Stimulated activated CD4-positive, alpha-beta T cell treated with anti-CD3 and anti-CD28 coated beads, Interleukin-12 subunit alpha, Interleukin-12 subunit beta, amount 100 ng/mL, for 48 hours (primary cell): ENCODE results near the gene TFG.

Source experiments
- DNase-seq, 3 donors: peaks; one replicate each; pipeline ENCODE4 v3.0.0-alpha.2; 2020; ENCODE audit warnings: low read depth in 2 of 3, low spot score in 1 of 3

Gene TFG

GRCh38 chr3:100703865-100704264 lies 5.4 kb upstream of the TFG start:
- no peak for DNase-seq

- DNase-seq: no peak
These were observed 2.9 kb upstream of the TFG start for GRCh38 chr3:100706365-100706764.

GRCh38 chr3:100708644-100708988 lies 678 bp upstream of the TFG start:
- no peak for DNase-seq

GRCh38 chr3:100709842-100710260 lies 557 bp downstream of the TFG start:
- DNase-seq: peak in 1 of 3 donors; percentile 23

- peak; percentile 71 to 81 (median 76) for DNase-seq
These were observed 1.1 kb downstream of the TFG start for GRCh38 chr3:100710261-100710968.

GRCh38 chr3:100715176-100715575 lies 5.9 kb downstream of the TFG start:
- no peak for DNase-seq

- no peak for DNase-seq
These were observed 7.8 kb downstream of the TFG start for GRCh38 chr3:100717063-100717462.

- no peak for DNase-seq
These were observed 8.6 kb downstream of the TFG start for GRCh38 chr3:100717637-100718487.

GRCh38 chr3:100719136-100719535 lies 9.8 kb downstream of the TFG start:
- no peak for DNase-seq

GRCh38 chr3:100720426-100720825 lies 11.1 kb downstream of the TFG start:
- no peak for DNase-seq

- DNase-seq: no peak
These were observed 16.7 kb downstream of the TFG start for GRCh38 chr3:100725935-100726513.

GRCh38 chr3:100726706-100727105 lies 17.4 kb downstream of the TFG start:
- no peak for DNase-seq

GRCh38 chr3:100730524-100730923 lies 21.2 kb downstream of the TFG start:
- no peak for DNase-seq

GRCh38 chr3:100732435-100732834 lies 23.1 kb downstream of the TFG start:
- DNase-seq: no peak

- DNase-seq: no peak
These were observed 28.0 kb downstream of the TFG start for GRCh38 chr3:100737334-100737733.

- DNase-seq: no peak
These were observed 30.9 kb downstream of the TFG start for GRCh38 chr3:100740207-100740606.

GRCh38 chr3:100743535-100743934 lies 34.2 kb downstream of the TFG start:
- no peak for DNase-seq

GRCh38 chr3:100744671-100745070 lies 35.4 kb downstream of the TFG start:
- DNase-seq: no peak

- DNase-seq: no peak
These were observed 36.3 kb downstream of the TFG start for GRCh38 chr3:100745617-100746016.

GRCh38 chr3:100746092-100746491 lies 36.8 kb downstream of the TFG start:
- no peak for DNase-seq

GRCh38 chr3:100748220-100748619 lies 38.9 kb downstream of the TFG start:
- no peak for DNase-seq

- DNase-seq: no peak
These were observed 39.7 kb downstream of the TFG start for GRCh38 chr3:100748967-100749366.
